ENCODE measurements around the gene SCEL. TPM values are rescaled to one million over a fixed set of nuclear protein-coding genes. Genes with fewer than 3 reads are reported as not detected.
"Not testable (repeated sequence)": the region's sequence is repeated elsewhere in the genome, so short reads cannot be mapped to it uniquely, and the experiment has no call there.

The SCEL gene
- total RNA-seq, 1 experiment from 2014 or later: 0.07 TPM

- BruUV-seq (replicated peaks); H3K79me2 ChIP-seq (ENCODE audit: insufficient read depth, low read length); H2AFZ ChIP-seq (ENCODE audit: low read depth, low read length, poor library complexity, severe bottlenecking); intact Hi-C loops (cut with micrococcal nuclease); RAD21 ChIA-PET (ENCODE audit: low non-redundant PET in 1 of 2, low total read pairs in 2 of 2, uncharacterized antibody in 2 of 2, unreplicated experiment in 2 of 2); H3K27ac ChIP-seq (ENCODE audit: low read depth, low read length); DNase-seq (ENCODE audit: low read depth, low spot score); H3K27me3 ChIP-seq (ENCODE audit: insufficient read depth, low read length); CTCF ChIA-PET; POLR2A ChIA-PET; H3K4me2 ChIP-seq (ENCODE audit: low read length); H3K9me3 ChIP-seq (ENCODE audit: control insufficient read depth in 1 of 2, insufficient read depth in 1 of 2, low read depth in 1 of 2, low read length in 2 of 2); ATAC-seq; H3K9ac ChIP-seq (ENCODE audit: low read length); H3K36me3 ChIP-seq (ENCODE audit: control insufficient read depth in 1 of 2, insufficient read depth in 2 of 2, low read length in 2 of 2); H3K4me3 ChIP-seq (replicated peaks in 1 of 2; ENCODE audit: low read depth in 1 of 2, low read length in 2 of 2); H3K9me2 ChIP-seq (ENCODE audit: insufficient read depth); H4K20me1 ChIP-seq (ENCODE audit: insufficient read depth): not testable (repeated sequence)
- peaks cover 8 to 16% of the 10 kb centered on the region in 2 experiments for H3K4me1 ChIP-seq (ENCODE audit: control insufficient read depth in 1 of 2, insufficient read depth in 2 of 2, low read length in 2 of 2)
Observed at GRCh38 chr13:77519396-77519795, 16.1 kb upstream of the SCEL start.

GRCh38 chr13:77519808-77520207 lies 15.7 kb upstream of the SCEL start:
- ATAC-seq: no peak
- BruUV-seq (replicated peaks): no TSS peak
- Histone ChIP-seq H4K20me1 (ENCODE audit: insufficient read depth) (no peaks in the 10 kb centered on the region), H3K4me1 (ENCODE audit: control insufficient read depth in 1 of 2, insufficient read depth in 2 of 2, low read length in 2 of 2) (peaks cover 8 to 16% of the 10 kb centered on the region in 2 experiments), H2AFZ (ENCODE audit: low read depth, low read length, poor library complexity, severe bottlenecking) (no peak overlapping the region), H3K36me3 (ENCODE audit: control insufficient read depth in 1 of 2, insufficient read depth in 2 of 2, low read length in 2 of 2) (no peaks in the 10 kb centered on the region), H3K4me2 (ENCODE audit: low read length) (no peak overlapping the region), H3K9me3 (ENCODE audit: control insufficient read depth in 1 of 2, insufficient read depth in 1 of 2, low read depth in 1 of 2, low read length in 2 of 2) (no peaks in the 10 kb centered on the region), H3K9ac (ENCODE audit: low read length) (no peak overlapping the region), H3K79me2 (ENCODE audit: insufficient read depth, low read length) (no peaks in the 10 kb centered on the region), H3K27ac (ENCODE audit: low read depth, low read length) (no peak overlapping the region), H3K27me3 (ENCODE audit: insufficient read depth, low read length) (no peaks in the 10 kb centered on the region), H3K4me3 (replicated peaks in 1 of 2; ENCODE audit: low read depth in 1 of 2, low read length in 2 of 2) (no peak overlapping the region), H3K9me2 (ENCODE audit: insufficient read depth) (no peaks in the 10 kb centered on the region)
- DNase-seq (ENCODE audit: low read depth, low spot score): no peak
- ChIA-PET CTCF (no interaction called here), POLR2A (no interaction called here), RAD21 (ENCODE audit: low non-redundant PET in 1 of 2, low total read pairs in 2 of 2, uncharacterized antibody in 2 of 2, unreplicated experiment in 2 of 2) (no interaction called here)
- intact Hi-C loops (cut with micrococcal nuclease): no loop called here
- TF ChIP-seq REST (IDR thresholded peaks at IDR 0.05; ENCODE audit: low read depth) (no peak), ZNF274 (IDR thresholded peaks at IDR 0.05; ENCODE audit: low read depth, low read length) (no peak), CEBPB (IDR thresholded peaks at IDR 0.05; ENCODE audit: low read depth) (no peak), SIN3A (IDR thresholded peaks at IDR 0.05; ENCODE audit: low read depth) (no peak), CBX3 (IDR thresholded peaks at IDR 0.05; ENCODE audit: low read depth) (no peak), JUND (IDR thresholded peaks at IDR 0.05) (no peak), RAD21 (IDR thresholded peaks at IDR 0.05; ENCODE audit: low read depth) (no peak), EZH2phosphoT487 (IDR thresholded peaks at IDR 0.05; ENCODE audit: borderline replicate concordance) (no peak), ELF1 (IDR thresholded peaks at IDR 0.05; ENCODE audit: borderline replicate concordance, low read depth) (no peak), ATF3 (IDR thresholded peaks at IDR 0.05) (no peak), FOSL1 (IDR thresholded peaks at IDR 0.05; ENCODE audit: low read depth) (no peak), YY1 (IDR thresholded peaks at IDR 0.05; ENCODE audit: extremely low read depth, insufficient replicate concordance, low read depth, low read length) (no peak), POLR2AphosphoS5 (IDR thresholded peaks at IDR 0.05; ENCODE audit: low read depth, low read length) (no peak), EGR1 (IDR thresholded peaks at IDR 0.05; ENCODE audit: low read depth) (no peak)
